Mesenchymal stem cell (in vitro differentiated cells and primary cell): ENCODE measurements around the gene SLC39A8.

Experiments
- DNase-seq: peaks from one replicate; pipeline ENCODE4 v3.0.0-alpha.2; 2013
- H2AFZ ChIP-seq: one replicate; pipeline ENCODE4 v1.6.1; 2013; ENCODE audit warnings: low read depth, mild to moderate bottlenecking, control low read depth, inconsistent platforms, low read length, moderate library complexity
- H2AK5ac ChIP-seq: 2 replicates; pipeline ENCODE4 v1.6.1; 2013; ENCODE audit warnings: low read length, moderate library complexity, mild to moderate bottlenecking, inconsistent platforms; ENCODE audit not compliant: severe bottlenecking
- H2BK120ac ChIP-seq: one replicate; pipeline ENCODE4 v1.6.1; 2013; ENCODE audit warnings: low read depth, mild to moderate bottlenecking, inconsistent platforms, low read length, moderate library complexity
- H2BK12ac ChIP-seq, 2 experiments: one replicate each; pipeline ENCODE4 v1.6.1; 2013; ENCODE audit warnings: inconsistent platforms in 2 of 2, low read length in 2 of 2, mild to moderate bottlenecking in 2 of 2, moderate library complexity in 2 of 2, control low read depth in 1 of 2
- H2BK15ac ChIP-seq: one replicate; pipeline ENCODE4 v1.6.1; 2013; ENCODE audit warnings: mild to moderate bottlenecking, low read depth, inconsistent platforms; ENCODE audit not compliant: poor library complexity, severe bottlenecking
- H2BK5ac ChIP-seq: 2 replicates; pipeline ENCODE4 v1.6.1; 2013; ENCODE audit warnings: low read depth, mild to moderate bottlenecking, low read length, control low read depth, inconsistent platforms; ENCODE audit not compliant: poor library complexity, severe bottlenecking
- H3K14ac ChIP-seq, 2 experiments: one replicate each; pipeline ENCODE4 v1.6.1; 2013; ENCODE audit warnings: inconsistent platforms in 2 of 2, low read length in 2 of 2, control low read depth in 1 of 2, mild to moderate bottlenecking in 1 of 2, moderate library complexity in 1 of 2
- H3K18ac ChIP-seq, 2 experiments: one replicate each; pipeline ENCODE4 v1.6.1; 2013; ENCODE audit warnings: inconsistent platforms in 2 of 2, low read length in 2 of 2, control low read depth in 1 of 2, low read depth in 1 of 2, mild to moderate bottlenecking in 1 of 2
- H3K23ac ChIP-seq, 2 experiments: one replicate each; pipeline ENCODE4 v1.6.1; 2013; ENCODE audit warnings: inconsistent platforms in 2 of 2, low read length in 2 of 2, mild to moderate bottlenecking in 2 of 2, moderate library complexity in 2 of 2, control low read depth in 1 of 2
- H3K27ac ChIP-seq: 2 replicates; pipeline ENCODE4 v1.5.1; 2013; ENCODE audit warnings: mild to moderate bottlenecking, moderate library complexity, low read length, control low read depth, inconsistent platforms; ENCODE audit not compliant: poor library complexity, severe bottlenecking
- H3K27me3 ChIP-seq, 2 experiments: 2 replicates each; pipeline versions ENCODE4 v1.6.1 to v1.7.0; 2013; ENCODE audit warnings: low read length in 2 of 2, mild to moderate bottlenecking in 2 of 2, moderate library complexity in 2 of 2, control low read depth in 1 of 2, inconsistent platforms in 1 of 2; ENCODE audit not compliant: control insufficient read depth in 1 of 2, insufficient read depth in 1 of 2
- H3K36me3 ChIP-seq, 2 experiments: 2 replicates each; pipeline versions ENCODE4 v1.6.1 to v1.7.0; 2013; ENCODE audit warnings: low read length in 2 of 2, control low read depth in 1 of 2, inconsistent platforms in 1 of 2, low read depth in 1 of 2, mild to moderate bottlenecking in 1 of 2; ENCODE audit not compliant: insufficient read depth in 2 of 2, control insufficient read depth in 1 of 2
- H3K4ac ChIP-seq, 2 experiments: one replicate each; pipeline ENCODE4 v1.6.1; 2013; ENCODE audit warnings: inconsistent platforms in 2 of 2, low read length in 2 of 2, mild to moderate bottlenecking in 2 of 2, moderate library complexity in 2 of 2, control low read depth in 1 of 2, low read depth in 1 of 2
- H3K4me1 ChIP-seq: 2 replicates; pipeline ENCODE4 v1.6.1; 2013; ENCODE audit warnings: low read depth, low read length, control low read depth; ENCODE audit not compliant: control insufficient read depth, insufficient read depth
- H3K4me2 ChIP-seq: 2 replicates; pipeline ENCODE4 v1.6.1; 2013; ENCODE audit warnings: low read length, mild to moderate bottlenecking, inconsistent platforms; ENCODE audit not compliant: poor library complexity, severe bottlenecking
- H3K4me3 ChIP-seq, 2 experiments: 2 replicates each; pipeline versions ENCODE4 v1.5.1 to v1.7.0; 2013; ENCODE audit warnings: low read length in 2 of 2, mild to moderate bottlenecking in 2 of 2, control low read depth in 1 of 2, low read depth in 1 of 2; ENCODE audit not compliant: insufficient read depth in 1 of 2
- H3K79me1 ChIP-seq: replicated peaks from 2 replicates; pipeline ENCODE4 v1.6.1; 2013; ENCODE audit warnings: mild to moderate bottlenecking, control low read depth, low read length, inconsistent platforms; ENCODE audit not compliant: poor library complexity, severe bottlenecking
- H3K9ac ChIP-seq: 2 replicates; pipeline ENCODE4 v1.7.0; 2013; ENCODE audit warnings: mild to moderate bottlenecking, low read length, moderate library complexity
- H3K9me3 ChIP-seq: 2 replicates; pipeline ENCODE4 v1.7.0; 2013; ENCODE audit warnings: mild to moderate bottlenecking, low read length; ENCODE audit not compliant: control insufficient read depth
- H4K8ac ChIP-seq: one replicate; pipeline ENCODE4 v1.6.1; 2013; ENCODE audit warnings: inconsistent platforms, mild to moderate bottlenecking, low read length, moderate library complexity
- H4K91ac ChIP-seq: one replicate; pipeline ENCODE4 v1.6.1; 2013; ENCODE audit warnings: mild to moderate bottlenecking, low read length, inconsistent platforms
- WGBS: methylation state at CpG from one replicate; pipeline ENCODE4 v1.1.7; 2013; ENCODE audit warnings: mixed read lengths; 5-methylcytosine and 5-hydroxymethylcytosine counted together

Gene SLC39A8

DNA sequence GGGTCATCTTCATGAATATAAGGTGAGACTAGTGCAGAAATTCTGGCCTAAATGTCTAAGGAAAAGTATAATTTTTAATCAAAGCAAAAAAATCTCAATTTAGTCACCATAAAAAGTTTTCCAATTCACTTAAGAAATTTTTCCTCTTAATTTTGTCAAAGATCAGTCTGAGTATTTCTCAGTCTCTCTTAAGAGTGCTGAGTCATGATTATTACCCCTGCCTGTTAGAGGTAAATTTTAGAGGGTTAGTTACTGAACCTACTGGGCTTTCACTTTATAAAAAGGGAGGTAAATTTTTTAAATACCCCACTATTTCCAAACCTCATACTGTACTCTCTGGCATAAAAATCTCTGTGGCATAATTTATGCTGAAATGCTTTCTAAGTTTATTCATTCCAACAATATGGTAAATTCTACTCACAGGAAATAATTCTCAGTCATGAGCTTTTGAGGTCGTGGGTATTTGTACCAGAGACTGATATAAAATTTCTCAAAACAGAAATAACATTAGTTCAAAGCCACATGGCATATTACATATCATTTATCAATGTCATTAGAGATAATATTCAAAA lies 122.4 kb downstream of the SLC39A8 start:
- no peaks in the 10 kb centered on the region for H3K79me1 ChIP-seq
- no peak overlapping the region for H2BK5ac ChIP-seq
- no peak overlapping the region for H3K4me2 ChIP-seq
- H3K36me3 ChIP-seq: no peaks in the 10 kb centered on the region
- no peak overlapping the region for H2BK120ac ChIP-seq
- no peak overlapping the region for H2AFZ ChIP-seq
- no peak overlapping the region for H3K14ac ChIP-seq
- no CpG with 5 or more reads among the region's 1 CpG for WGBS
- DNase-seq: no peak
- H3K9me3 ChIP-seq: no peaks in the 10 kb centered on the region
- no peak overlapping the region for H4K8ac ChIP-seq
- no peak overlapping the region for H3K27ac ChIP-seq
- H3K4me1 ChIP-seq: no peaks in the 10 kb centered on the region
- H3K4ac ChIP-seq: no peak overlapping the region
- no peak overlapping the region for H2BK12ac ChIP-seq
- no peak overlapping the region for H2BK15ac ChIP-seq
- no peak overlapping the region for H4K91ac ChIP-seq
- no peak overlapping the region for H2AK5ac ChIP-seq
- H3K23ac ChIP-seq: no peak overlapping the region
- H3K4me3 ChIP-seq: no peak overlapping the region
- no peak overlapping the region for H3K18ac ChIP-seq
- H3K9ac ChIP-seq: no peak overlapping the region
- H3K27me3 ChIP-seq: no peaks in the 10 kb centered on the region

DNA sequence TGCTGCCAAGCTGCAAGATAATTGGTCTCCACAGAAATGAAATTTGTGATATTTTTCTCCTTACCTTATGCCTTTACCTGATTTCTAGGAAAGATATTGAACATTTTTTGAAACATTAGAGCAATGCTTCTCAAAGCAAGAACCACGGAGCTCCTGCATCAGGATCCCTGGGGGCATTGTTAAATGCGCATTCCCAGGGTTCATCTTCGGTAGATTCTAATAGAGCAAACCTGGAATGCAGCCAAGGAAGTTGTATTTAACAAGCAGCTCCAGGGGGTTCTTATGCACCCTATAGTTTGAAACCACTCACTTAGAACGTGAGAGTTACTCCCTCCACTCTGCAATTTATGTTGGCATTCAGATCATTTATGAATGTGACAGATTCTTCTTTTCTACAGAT lies 126.2 kb downstream of the SLC39A8 start:
- Histone ChIP-seq H3K36me3 (no peaks in the 10 kb centered on the region), H3K4ac (no peak overlapping the region), H3K4me2 (no peak overlapping the region), H3K9me3 (no peaks in the 10 kb centered on the region), H2AK5ac (no peak overlapping the region), H3K9ac (no peak overlapping the region), H2BK15ac (no peak overlapping the region), H4K91ac (no peak overlapping the region), H3K4me3 (no peak overlapping the region), H2BK12ac (no peak overlapping the region), H2BK5ac (no peak overlapping the region), H3K79me1 (no peaks in the 10 kb centered on the region), H3K14ac (no peak overlapping the region), H3K27ac (no peak overlapping the region), H3K4me1 (no peaks in the 10 kb centered on the region), H3K27me3 (no peaks in the 10 kb centered on the region), H3K23ac (no peak overlapping the region), H3K18ac (no peak overlapping the region), H2AFZ (no peak overlapping the region), H4K8ac (no peak overlapping the region), H2BK120ac (no peak overlapping the region)
- DNase-seq: no peak
- WGBS: 67% methylated on average over 3 of the region's 4 CpGs

DNA sequence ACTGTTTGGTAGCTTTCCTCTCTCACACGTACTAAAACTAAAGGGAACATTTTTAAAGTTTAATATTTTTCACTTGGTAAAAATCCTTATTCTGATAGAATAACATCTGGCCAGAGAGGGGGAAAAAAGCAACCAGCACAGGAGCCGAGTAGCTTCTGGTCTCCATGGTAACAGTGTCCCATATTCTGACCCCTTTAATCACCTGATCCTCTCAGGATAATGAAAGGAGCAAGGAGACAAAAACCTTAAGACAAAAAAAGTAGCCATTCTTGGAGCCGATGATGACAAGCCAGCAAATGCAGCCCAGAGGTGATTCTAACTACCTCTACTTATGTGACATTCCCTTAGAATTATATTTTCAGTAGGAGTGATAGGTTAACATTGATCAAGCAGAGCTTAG lies 126.6 kb downstream of the SLC39A8 start:
- no peaks in the 10 kb centered on the region for H3K4me1 ChIP-seq
- H3K27me3 ChIP-seq: no peaks in the 10 kb centered on the region
- WGBS: 60% methylated on average over 1 of the region's 3 CpGs
- no peak overlapping the region for H3K27ac ChIP-seq
- no peak overlapping the region for H2AFZ ChIP-seq
- H2AK5ac ChIP-seq: no peak overlapping the region
- no peak overlapping the region for H3K9ac ChIP-seq
- no peak overlapping the region for H3K23ac ChIP-seq
- no peak overlapping the region for H3K4me3 ChIP-seq
- H3K4me2 ChIP-seq: no peak overlapping the region
- no peaks in the 10 kb centered on the region for H3K79me1 ChIP-seq
- no peak overlapping the region for H2BK5ac ChIP-seq
- no peak overlapping the region for H3K14ac ChIP-seq
- no peak overlapping the region for H3K18ac ChIP-seq
- no peaks in the 10 kb centered on the region for H3K9me3 ChIP-seq
- H2BK120ac ChIP-seq: no peak overlapping the region
- no peak overlapping the region for H4K91ac ChIP-seq
- H3K4ac ChIP-seq: no peak overlapping the region
- no peak overlapping the region for H2BK15ac ChIP-seq
- no peaks in the 10 kb centered on the region for H3K36me3 ChIP-seq
- no peak overlapping the region for H4K8ac ChIP-seq
- no peak for DNase-seq
- H2BK12ac ChIP-seq: no peak overlapping the region

DNA sequence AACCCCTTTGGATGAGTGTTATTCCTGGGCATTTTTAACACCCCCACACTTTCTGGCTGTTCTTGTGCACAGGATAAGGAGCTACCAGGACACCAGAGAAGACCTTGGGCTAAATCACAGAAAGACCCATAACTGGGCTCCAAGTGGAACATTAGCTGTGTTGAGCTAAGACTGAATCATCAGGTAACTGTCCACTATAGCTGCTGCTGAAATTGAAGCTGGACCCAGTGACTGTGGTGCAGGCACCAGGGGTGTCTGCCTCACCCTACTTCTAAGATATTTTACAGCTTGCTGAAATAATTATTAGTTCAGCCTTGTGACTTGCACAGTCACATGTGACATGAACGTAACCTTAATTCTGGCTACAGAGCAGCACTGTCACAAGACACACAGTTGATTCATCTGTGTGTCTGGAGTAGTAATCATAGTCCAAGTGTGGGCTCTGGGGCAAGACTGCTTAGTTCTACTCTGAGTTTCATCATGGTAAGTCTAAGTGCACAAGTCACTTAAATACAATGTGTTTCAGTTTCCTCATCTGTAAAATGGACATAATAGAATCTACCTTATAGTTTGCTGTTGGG lies 127.4 kb downstream of the SLC39A8 start:
- no peak overlapping the region for H3K14ac ChIP-seq
- H4K91ac ChIP-seq: no peak overlapping the region
- H4K8ac ChIP-seq: no peak overlapping the region
- no peak overlapping the region for H3K27ac ChIP-seq
- no peak overlapping the region for H2BK12ac ChIP-seq
- H2AFZ ChIP-seq: no peak overlapping the region
- H3K9me3 ChIP-seq: no peaks in the 10 kb centered on the region
- H3K4me3 ChIP-seq: no peak overlapping the region
- H2BK15ac ChIP-seq: no peak overlapping the region
- no peak overlapping the region for H3K18ac ChIP-seq
- H3K9ac ChIP-seq: no peak overlapping the region
- 73% methylated on average over 1 of the region's 1 CpG for WGBS
- H3K27me3 ChIP-seq: no peaks in the 10 kb centered on the region
- H3K4me2 ChIP-seq: no peak overlapping the region
- H2BK120ac ChIP-seq: no peak overlapping the region
- no peaks in the 10 kb centered on the region for H3K79me1 ChIP-seq
- H3K4ac ChIP-seq: no peak overlapping the region
- no peaks in the 10 kb centered on the region for H3K36me3 ChIP-seq
- H2AK5ac ChIP-seq: no peak overlapping the region
- no peak overlapping the region for H2BK5ac ChIP-seq
- no peak for DNase-seq
- no peaks in the 10 kb centered on the region for H3K4me1 ChIP-seq
- no peak overlapping the region for H3K23ac ChIP-seq
